Endothelial cell of umbilical vein (primary cell): ENCODE data around the gene THOC2. TPM values are rescaled to one million over a fixed set of nuclear protein-coding genes. Genes with fewer than 3 reads are reported as not detected.

Experiments
- BruUV-seq: library from RNA; stranded (reverse); fragments of 400-500 nt; replicated peaks from 2 replicates; lab custom pipeline; 2021; lab: Mats Ljungman, UMichigan
- CTCF ChIA-PET: fragments of 300-600, 350-600 bp; sonication (Branson Sonifier 250); formaldehyde crosslinking; loops from one replicate; lab custom pipeline; 2021; ENCODE audit warnings: antibody characterized with exemption, inconsistent platforms; lab: Charles Lee
- POLR2A ChIA-PET: fragments of 300-600, 350-600 bp; sonication (Branson Sonifier 250); formaldehyde crosslinking; loops from one replicate; lab custom pipeline; 2021; ENCODE audit warnings: antibody characterized with exemption, inconsistent platforms; lab: Charles Lee
- DNase-seq: peaks from one replicate; pipeline ENCODE4 v3.0.0-alpha.2; 2011; ENCODE audit warnings: low read depth, low spot score
- FAIRE-seq: peaks from 2 replicates; lab custom pipeline; 2011; peaks lifted over from hg19 to GRCh38; lab: Jason Lieb, UNC
- H2AFZ ChIP-seq: 2 replicates; pipeline ENCODE4 v1.6.0; 2012; ENCODE audit warnings: low read depth, low read length, control low read depth, inconsistent platforms
- H3K27ac ChIP-seq: 2 replicates; pipeline ENCODE4 v1.5.1; 2011; ENCODE audit warnings: low read depth, mild to moderate bottlenecking, control low read depth, low read length, moderate library complexity; ENCODE audit not compliant: insufficient read depth
- H3K27me3 ChIP-seq, 2 experiments: 2 replicates each; pipeline versions ENCODE4 v1.6.0 to v1.6.1; 2011; ENCODE audit warnings: low read length in 2 of 2, mixed read lengths in 1 of 2; ENCODE audit not compliant: control insufficient read depth in 2 of 2, insufficient read depth in 2 of 2
- H3K36me3 ChIP-seq, 2 experiments: 2 replicates in 1 of 2; 3 replicates in 1 of 2; pipeline ENCODE4 v1.5.1; 2011; ENCODE audit warnings: low read length in 2 of 2, mild to moderate bottlenecking in 1 of 2, moderate library complexity in 1 of 2; ENCODE audit not compliant: control insufficient read depth in 2 of 2, insufficient read depth in 2 of 2; ENCODE audit errors: extremely low read depth in 1 of 2
- H3K4me1 ChIP-seq: 3 replicates; pipeline ENCODE4 v1.5.1; 2011; ENCODE audit warnings: mild to moderate bottlenecking, low read length; ENCODE audit not compliant: control insufficient read depth, insufficient read depth; ENCODE audit errors: extremely low read depth
- H3K4me2 ChIP-seq: 2 replicates; pipeline ENCODE4 v1.6.1; 2011; ENCODE audit warnings: low read length, control low read depth, mixed read lengths; ENCODE audit not compliant: insufficient read depth
- H3K4me3 ChIP-seq, 3 experiments: fragments of 200-600 bp in 1 of 3; sonication (generic), shearing (Covaris generic) in 1 of 3; replicated peaks in 1 of 3; 2 replicates each; pipeline ENCODE4 v1.5.1; 2011 to 2016; ENCODE audit warnings: control low read depth in 3 of 3, low read length in 3 of 3, mild to moderate bottlenecking in 2 of 3, inconsistent platforms in 1 of 3, low read depth in 1 of 3, moderate library complexity in 1 of 3; ENCODE audit not compliant: insufficient read depth in 1 of 3
- H3K79me2 ChIP-seq: 2 replicates; pipeline ENCODE4 v1.6.0; 2012; ENCODE audit warnings: low read length, inconsistent platforms; ENCODE audit not compliant: control insufficient read depth, insufficient read depth
- H3K9ac ChIP-seq: replicated peaks from 2 replicates; pipeline ENCODE3; 2011; ENCODE audit warnings: low read length, control low read depth; ENCODE audit not compliant: insufficient read depth; ENCODE audit errors: extremely low read depth
- H3K9me1 ChIP-seq: replicated peaks from 3 replicates; pipeline ENCODE4 v1.6.0; 2011; ENCODE audit warnings: mild to moderate bottlenecking, low read length; ENCODE audit not compliant: control insufficient read depth, insufficient read depth; ENCODE audit errors: extremely low read depth
- H3K9me3 ChIP-seq: replicated peaks from 2 replicates; pipeline ENCODE4 v1.5.1; 2012; ENCODE audit warnings: low read length, inconsistent platforms; ENCODE audit not compliant: control insufficient read depth, insufficient read depth
- H4K20me1 ChIP-seq: replicated peaks from 2 replicates; pipeline ENCODE3; 2011; ENCODE audit warnings: mild to moderate bottlenecking, low read length; ENCODE audit not compliant: control insufficient read depth, insufficient read depth; ENCODE audit errors: extremely low read depth
- CTCF ChIP-seq, 2 donors: IDR thresholded peaks; 1 replicate in 1 of 2; 2 replicates in 1 of 2; pipeline ENCODE4 v1.5.1; 2011; ENCODE audit warnings: low read length in 2 of 2, mild to moderate bottlenecking in 2 of 2, moderate library complexity in 2 of 2, control low read depth in 1 of 2, inconsistent platforms in 1 of 2, low read depth in 1 of 2; ENCODE audit not compliant: insufficient read depth in 1 of 2; ENCODE audit errors: extremely low read depth in 1 of 2
- EZH2 ChIP-seq: IDR thresholded peaks from 2 replicates; pipeline ENCODE4 v1.6.1; 2012; ENCODE audit warnings: borderline replicate concordance, low read depth, mild to moderate bottlenecking, moderate library complexity, low read length, inconsistent platforms; ENCODE audit not compliant: severe bottlenecking
- FOS ChIP-seq: IDR thresholded peaks from 2 replicates; pipeline ENCODE4 v1.6.1; 2011; ENCODE audit warnings: mild to moderate bottlenecking, low read length, moderate library complexity, borderline replicate concordance; ENCODE audit not compliant: insufficient read depth
- GATA2 ChIP-seq: IDR thresholded peaks from 2 replicates; pipeline ENCODE4 v1.7.0; 2011; ENCODE audit warnings: low read depth, mild to moderate bottlenecking, moderate library complexity, mixed read lengths, low read length; ENCODE audit not compliant: insufficient read length, insufficient read depth
- JUN ChIP-seq: IDR thresholded peaks from 2 replicates; pipeline ENCODE4 v1.6.1; 2011; ENCODE audit warnings: borderline replicate concordance, low read depth; ENCODE audit not compliant: insufficient read length, insufficient read depth
- MAX ChIP-seq: IDR thresholded peaks from 2 replicates; pipeline ENCODE4 v1.6.1; 2011; ENCODE audit not compliant: insufficient read depth, insufficient read length
- MYC ChIP-seq: IDR thresholded peaks from one replicate; pipeline ENCODE4 v1.6.1; 2011; ENCODE audit warnings: mild to moderate bottlenecking, low read depth, low read length
- POLR2A ChIP-seq: IDR thresholded peaks from 2 replicates; pipeline ENCODE4 v1.6.1; 2012; ENCODE audit warnings: low read depth, mild to moderate bottlenecking, control low read depth, low read length
- POLR2AphosphoS5 ChIP-seq: IDR thresholded peaks from 2 replicates; pipeline ENCODE4 v1.6.1; 2012; ENCODE audit warnings: low read depth, mild to moderate bottlenecking, control low read depth, low read length, moderate library complexity; ENCODE audit not compliant: insufficient read depth
- dilution Hi-C: fragments of 300-500 bp; cut with MboI; formaldehyde crosslinking; loops from one replicate; pipeline ENCODE4 v1.15.0; 2019; ENCODE audit warnings: low sequenced_read_pairs; ENCODE audit not compliant: extremely low pct_ligation_motif_present
- intact Hi-C: fragments of 100-400 bp; cut with micrococcal nuclease; formaldehyde crosslinking; loops from one replicate; pipeline ENCODE4 v1.10.0; 2022
- polyA plus RNA-seq, 4 experiments: library from polyadenylated mRNA; depleted of rRNA in 3 of 4; stranded (reverse) in 3 of 4; unstranded in 1 of 4; fragments of >200 nt; gene quantifications; 2 replicates each; pipeline versions ENCODE4 v1.2.1 to v1.2.3, GENCODE V29; 2011 to 2012; ENCODE audit warnings: missing spikeins in 1 of 4
- total RNA-seq: library from RNA; stranded (reverse); gene quantifications from 2 replicates; pipeline ENCODE4 v1.2.3, GENCODE V29; 2021

THOC2 gene
- total and polyA plus RNA-seq, 2 donors (not counting 3 experiments of a cell fraction or from before 2014, with no cell fraction given) = 26.0 to 72.9 TPM

- POLR2A ChIA-PET = no interaction called here
- no peaks in the 10 kb centered on the region for H4K20me1 ChIP-seq
- H3K27ac ChIP-seq = no peak overlapping the region
- dilution Hi-C loops (no loop called here), intact Hi-C loops (no loop called here)
- H3K36me3 ChIP-seq = no peaks in the 10 kb centered on the region
- H3K79me2 ChIP-seq = no peaks in the 10 kb centered on the region
- BruUV-seq = no TSS peak
- DNase-seq = no peak
- H2AFZ ChIP-seq = no peak overlapping the region
- no peaks in the 10 kb centered on the region for H3K9me3 ChIP-seq
- CTCF ChIA-PET = no interaction called here
- no peaks in the 10 kb centered on the region for H3K9me1 ChIP-seq
- H3K4me1 ChIP-seq = no peaks in the 10 kb centered on the region
- H3K4me2 ChIP-seq = no peak overlapping the region
- H3K9ac ChIP-seq = no peak overlapping the region
- FAIRE-seq = no peak
- H3K27me3 ChIP-seq = peaks cover 4 to 5% of the 10 kb centered on the region in 2 experiments
- TF ChIP-seq CTCF (IDR thresholded peaks at IDR 0.05; ENCODE audit: extremely low read depth in 1 of 2, insufficient read depth in 1 of 2, low read depth in 1 of 2, low read length in 2 of 2) (no peak), POLR2AphosphoS5 (no peak), FOS (no peak), MAX (no peak), POLR2A (no peak), JUN (no peak), EZH2 (no peak), MYC (no peak), GATA2 (no peak)
- no peak overlapping the region for H3K4me3 ChIP-seq
Observed at GRCh38 chrX:123740006-123740405, 7.2 kb upstream of the THOC2 start.
